Hematopoietic multipotent progenitor cell treated with erythropoietin and hydrocortisone succinate and interleukin-3 and kit ligand, for 17 days (in vitro differentiated cells): ENCODE measurements around the gene LRRC74A.
"Not testable (repeated sequence)": the region's sequence is repeated elsewhere in the genome, so short reads cannot be mapped to it uniquely, and the experiment has no call there.

Experiments used
- DNase-seq: peaks from one replicate; pipeline ENCODE4 v3.0.0-alpha.2; 2015; ENCODE audit warnings: low spot score

The LRRC74A gene

DNA sequence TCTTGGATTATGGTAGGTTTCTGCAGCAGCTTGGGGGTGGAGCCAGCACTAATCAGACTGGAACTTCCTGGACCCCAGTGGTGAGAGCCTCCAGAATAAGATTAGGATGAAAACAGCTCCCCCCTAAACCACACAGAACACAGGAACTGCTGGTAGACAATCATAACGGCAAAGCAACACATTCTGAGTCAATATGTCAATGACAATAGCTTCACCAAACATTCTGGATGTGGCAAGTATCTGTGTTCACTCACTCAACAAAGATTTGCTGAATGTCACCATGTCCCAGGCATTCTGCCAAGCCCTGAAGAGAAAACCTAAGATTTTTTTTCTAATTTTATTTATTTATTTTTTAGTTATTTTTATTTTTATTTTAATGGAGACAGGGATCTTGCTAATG lies 65.2 kb downstream of the LRRC74A start:
- DNase-seq, result no peak

DNA sequence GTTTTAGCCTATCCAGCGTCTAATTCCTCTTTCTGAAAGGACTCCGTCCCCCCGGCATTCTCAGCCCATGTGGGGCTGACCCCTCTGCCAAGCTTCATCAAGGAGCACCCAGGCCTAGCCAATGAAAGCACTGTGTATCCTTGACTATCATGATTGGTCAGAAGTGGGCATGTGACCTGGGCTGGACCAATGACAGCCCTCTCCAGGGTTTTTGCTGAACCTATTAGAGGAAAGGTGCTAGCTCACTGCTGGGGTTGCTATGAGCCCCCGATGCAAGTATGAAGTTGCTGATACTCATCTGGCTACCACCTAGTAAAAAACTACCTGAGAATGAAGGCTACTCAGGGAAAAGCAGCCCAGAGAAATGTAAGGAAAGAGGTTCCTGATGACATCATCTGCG lies 68.1 kb downstream of the LRRC74A start:
- no peak for DNase-seq

DNA sequence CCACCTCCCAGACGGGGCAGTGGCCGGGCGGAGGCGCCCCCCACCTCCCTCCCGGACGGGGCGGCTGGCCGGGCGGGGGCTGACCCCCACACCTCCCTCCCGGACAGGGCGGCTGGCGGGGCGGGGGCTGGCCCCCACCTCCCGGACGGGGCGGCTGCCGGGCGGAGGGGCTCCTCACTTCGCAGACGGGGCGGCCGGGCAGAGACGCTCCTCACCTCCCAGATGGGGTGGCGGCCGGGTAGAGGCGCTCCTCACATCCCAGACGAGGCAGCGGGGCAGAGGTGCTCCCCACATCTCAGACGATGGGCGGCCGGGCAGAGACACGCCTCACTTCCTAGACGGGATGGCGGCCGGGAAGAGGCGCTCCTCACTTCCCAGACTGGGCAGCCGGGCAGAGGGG lies 71.8 kb downstream of the LRRC74A start:
- DNase-seq, result not testable (repeated sequence)

DNA sequence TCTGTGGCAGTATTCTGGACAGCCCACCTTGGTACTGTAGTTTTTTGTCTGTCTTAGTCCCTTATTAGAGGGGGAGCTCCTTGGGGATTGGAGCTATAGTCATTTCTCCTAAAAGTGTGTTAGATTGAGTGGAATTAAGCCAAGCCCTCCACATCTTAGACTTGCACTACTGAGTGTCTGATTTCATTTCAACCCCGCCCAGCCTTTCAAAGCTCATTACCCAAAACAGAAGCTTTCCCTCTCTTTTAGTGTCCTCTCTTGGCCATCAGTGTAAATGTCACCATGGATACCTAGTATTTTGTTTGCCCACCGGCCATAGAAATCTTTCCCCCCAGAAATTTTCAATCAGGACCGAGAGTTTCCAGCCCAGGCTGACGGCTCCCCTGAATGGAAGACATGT lies 74.5 kb downstream of the LRRC74A start:
- DNase-seq, result no peak

DNA sequence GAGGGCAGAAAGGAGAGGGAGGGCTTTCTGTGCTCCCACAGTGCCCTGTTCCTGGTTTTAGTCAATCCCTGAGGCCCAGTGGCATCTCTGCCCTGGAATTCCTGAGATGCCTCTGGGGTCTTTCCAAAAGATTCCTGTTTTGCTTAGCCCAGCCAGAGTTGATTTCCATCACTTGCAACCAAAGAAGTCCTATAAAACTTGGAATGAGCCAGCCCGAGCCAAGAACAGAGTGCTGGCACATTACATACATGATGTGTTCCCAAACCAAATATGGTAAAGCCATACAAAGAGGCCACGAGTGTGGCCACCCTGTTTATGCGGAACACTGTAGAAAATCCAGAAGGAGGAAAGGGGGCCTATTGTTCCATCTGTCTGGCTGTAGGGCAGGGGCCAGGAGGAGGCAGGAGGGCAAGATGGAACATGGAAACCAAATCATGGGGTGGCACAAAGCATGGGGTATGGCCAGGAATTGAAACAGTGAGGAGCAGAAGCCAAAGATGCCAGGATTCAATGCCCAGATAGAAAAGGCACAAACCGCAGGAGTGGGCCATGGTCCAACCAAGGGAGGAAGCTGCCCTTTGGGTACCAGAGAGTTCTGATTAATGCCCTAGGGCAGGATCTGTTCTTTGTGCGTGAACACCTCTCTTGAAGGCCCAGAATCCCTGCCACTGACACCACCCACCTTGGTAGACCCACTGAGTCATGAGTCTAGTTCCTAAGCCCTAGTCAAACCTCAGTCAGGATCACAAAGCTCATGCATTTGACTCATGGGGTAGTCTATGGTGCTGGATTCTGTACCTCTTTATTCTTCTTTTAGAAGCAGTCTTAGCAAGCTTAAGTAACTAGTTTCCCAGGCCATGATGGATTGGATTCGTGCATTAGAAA lies 75.2 kb downstream of the LRRC74A start:
- DNase-seq, result no peak

DNA sequence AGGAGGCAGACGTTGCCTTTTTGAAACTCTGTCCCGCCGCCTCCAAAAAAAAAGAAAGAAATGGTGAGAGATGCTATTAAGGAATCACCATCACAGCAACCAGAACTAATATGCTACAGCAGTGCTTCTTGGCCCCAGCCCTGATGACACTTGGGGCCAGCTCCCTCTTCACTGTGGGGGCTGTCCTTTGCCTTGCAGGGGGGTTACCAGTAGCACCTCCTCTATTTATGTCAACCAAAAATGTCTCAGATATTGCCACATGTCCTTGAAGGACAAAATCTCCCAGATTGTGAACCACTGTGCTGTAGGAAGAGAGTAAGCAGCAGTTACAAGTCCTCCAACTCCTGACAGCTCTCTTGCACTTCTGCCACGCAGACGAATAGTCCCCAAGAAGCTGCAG lies 76.4 kb downstream of the LRRC74A start:
- no peak for DNase-seq

DNA sequence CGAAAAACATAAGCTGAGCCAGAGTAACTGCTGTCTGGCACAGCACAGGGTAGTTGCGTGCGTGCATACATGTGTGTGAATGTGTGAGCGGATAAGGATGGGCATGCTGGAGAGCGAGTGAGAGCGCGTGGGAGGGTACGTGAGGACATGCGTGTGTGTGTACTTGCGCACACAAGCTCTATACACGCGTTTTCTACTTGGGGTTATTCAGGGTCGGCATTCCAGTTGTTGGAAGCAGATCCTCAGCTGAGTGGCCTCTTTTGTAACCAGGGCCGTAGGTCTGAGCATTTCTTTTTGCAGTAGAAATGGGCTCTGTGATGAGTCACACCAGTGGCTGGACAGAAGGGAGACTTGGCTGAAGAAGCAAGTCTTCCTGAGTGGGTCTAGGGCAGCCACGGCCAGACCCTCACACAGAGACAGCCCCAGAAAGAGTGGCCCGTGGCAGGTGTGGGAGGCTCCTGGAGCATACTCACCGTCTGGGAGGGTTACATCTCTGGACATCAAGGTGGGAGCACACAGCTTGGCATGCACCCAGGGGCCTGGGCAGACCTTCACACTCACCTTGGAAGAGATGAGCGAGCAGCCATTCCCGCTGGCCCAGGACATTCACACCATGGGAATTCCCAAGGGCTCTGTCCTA lies 78.0 kb downstream of the LRRC74A start:
- DNase-seq, result no peak

DNA sequence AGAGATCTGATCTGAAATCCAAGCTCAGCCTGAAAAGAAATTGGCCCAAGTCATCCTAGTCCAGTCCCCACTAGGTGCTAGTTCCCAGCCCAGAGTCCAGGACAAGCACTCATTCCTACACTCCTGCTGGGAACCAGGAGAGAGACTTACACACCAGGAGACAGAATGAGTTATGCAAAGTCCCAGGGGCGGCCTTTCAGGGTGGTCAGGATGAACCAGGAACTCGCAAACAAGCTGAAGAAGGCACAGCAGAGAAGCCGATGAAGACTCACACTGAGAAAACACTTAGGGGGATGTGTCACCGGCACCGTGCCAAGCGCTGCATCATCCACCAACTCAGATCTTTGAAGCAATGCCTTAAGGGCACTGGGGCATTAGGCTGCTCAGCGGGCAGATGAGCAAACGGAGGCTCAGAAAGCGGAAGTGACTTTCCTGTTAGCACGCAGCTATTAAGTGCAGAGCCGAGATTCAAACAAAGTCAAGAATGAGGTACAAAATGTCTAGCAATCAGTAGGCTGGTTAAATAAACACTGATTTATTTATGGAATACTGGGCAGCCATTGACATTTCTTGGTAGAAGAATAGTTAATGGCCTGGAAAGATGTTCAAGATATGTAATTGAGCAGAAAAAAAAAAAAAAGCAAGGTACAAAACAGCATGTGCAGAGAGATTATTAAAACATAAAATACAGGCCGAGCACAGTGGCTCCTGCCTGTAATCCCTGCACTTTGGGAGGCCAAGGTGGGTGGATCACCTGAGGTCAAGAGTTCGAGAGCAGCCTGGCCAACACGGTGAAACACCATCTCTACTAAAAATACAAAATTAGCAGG lies 78.7 kb downstream of the LRRC74A start:
- DNase-seq, result no peak

DNA sequence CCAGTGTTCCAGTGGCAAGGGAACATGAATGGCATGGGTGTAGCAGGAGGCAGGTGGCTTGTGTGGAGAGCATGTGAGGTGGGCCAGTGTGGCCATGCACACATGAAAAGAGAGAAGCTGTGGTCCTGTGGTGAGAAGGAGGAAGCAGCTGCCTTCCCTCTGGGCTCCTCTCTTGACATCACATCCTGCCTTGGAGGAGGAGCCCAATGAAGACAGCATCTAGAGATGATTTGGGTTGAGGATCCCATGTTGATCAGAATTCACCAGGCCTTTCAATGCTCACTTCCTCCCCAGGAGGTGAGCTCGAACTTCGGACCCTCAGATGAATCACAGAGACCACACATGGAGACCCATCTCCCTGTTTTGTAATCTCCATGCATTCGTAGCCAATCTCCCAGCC lies 82.6 kb downstream of the LRRC74A start:
- DNase-seq, result no peak

DNA sequence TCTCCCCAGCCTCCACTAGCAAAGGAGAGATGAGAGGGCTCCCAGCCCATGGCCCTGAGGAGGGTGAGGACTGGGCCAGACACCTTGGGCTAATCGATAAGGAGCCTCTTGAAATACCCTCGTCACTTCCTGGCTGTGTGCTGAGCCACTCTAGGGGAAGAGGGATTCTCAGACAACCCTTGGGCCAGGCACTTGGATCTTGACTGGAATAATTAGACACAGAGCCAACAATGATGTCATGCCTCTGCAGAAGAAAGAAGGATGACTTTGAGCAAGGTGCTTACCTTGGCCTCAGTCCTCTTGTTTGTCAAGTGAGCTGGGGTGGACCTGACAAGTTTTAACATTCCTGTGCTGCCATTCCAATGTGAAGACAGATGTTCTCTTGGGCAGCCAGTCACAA lies 83.1 kb downstream of the LRRC74A start:
- DNase-seq, result no peak

DNA sequence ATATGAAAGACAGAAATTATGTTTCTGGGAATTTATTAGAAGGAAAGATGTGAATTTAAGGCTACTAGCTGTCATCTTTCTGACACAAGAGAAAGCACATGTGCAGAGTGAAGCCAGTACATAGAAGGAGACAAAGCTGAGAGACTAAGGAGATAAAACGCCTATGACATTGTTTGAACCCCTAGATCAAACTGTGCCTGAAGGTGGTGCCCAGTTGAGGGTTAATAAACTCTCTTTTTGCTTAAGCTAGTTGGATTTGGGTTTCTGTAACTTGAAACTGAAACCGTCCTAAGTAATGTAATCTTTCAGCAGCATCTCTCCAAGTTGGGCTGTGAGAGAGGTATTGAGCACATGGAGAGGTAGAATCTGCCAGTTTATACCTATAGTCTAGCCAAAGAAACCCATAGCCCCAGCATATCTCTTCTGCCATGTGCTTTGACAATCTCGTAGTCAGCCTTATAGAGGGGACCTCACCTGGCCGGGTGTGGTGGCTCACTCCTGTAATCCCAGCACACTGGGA lies 84.2 kb downstream of the LRRC74A start:
- no peak for DNase-seq

DNA sequence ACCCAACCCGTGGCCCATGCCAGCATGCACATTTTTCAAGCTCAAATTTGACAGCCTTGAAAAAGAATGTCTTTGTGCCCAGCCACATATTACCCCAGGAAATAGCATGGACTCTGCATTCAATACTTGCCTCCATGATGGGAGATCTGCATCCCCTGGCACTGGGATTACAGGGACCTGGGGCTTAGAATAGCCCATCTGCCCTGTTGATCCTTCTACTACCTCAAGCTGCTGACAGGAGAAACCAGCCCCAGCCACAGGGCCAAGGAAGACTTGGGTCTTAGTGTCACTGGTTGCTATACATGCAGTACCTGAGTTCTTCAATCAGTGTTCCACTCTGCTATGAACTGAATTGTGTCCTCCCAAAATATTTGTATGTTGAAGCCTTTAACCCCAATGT lies 85.3 kb downstream of the LRRC74A start:
- DNase-seq, result no peak

DNA sequence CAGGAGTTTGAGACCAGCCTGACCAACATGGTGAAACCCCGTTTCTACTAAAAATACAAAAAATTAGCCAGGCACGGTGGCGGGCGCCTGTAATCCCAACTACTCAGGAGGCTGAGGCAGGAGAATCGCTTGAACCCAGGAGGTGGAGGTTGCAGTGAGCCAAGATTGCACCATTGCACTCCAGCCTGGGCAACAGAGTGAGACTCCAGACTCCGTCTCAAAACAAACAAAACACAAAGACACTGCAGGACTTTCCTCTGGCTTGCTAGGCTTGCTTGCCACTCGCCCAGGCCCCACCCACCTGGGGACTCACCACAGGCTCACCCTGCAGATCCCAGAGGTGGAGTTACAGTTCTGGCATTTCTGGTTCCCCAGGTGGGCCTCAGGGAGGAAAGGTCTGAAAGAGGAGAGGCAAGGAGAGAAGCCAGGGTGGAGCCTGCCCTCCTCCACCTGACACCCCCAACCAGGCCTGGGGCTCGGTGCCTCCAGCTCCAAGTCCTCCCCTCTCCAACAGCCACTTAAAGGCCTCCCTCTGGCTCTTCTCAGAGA lies 88.4 kb downstream of the LRRC74A start:
- DNase-seq, result not testable (repeated sequence)

DNA sequence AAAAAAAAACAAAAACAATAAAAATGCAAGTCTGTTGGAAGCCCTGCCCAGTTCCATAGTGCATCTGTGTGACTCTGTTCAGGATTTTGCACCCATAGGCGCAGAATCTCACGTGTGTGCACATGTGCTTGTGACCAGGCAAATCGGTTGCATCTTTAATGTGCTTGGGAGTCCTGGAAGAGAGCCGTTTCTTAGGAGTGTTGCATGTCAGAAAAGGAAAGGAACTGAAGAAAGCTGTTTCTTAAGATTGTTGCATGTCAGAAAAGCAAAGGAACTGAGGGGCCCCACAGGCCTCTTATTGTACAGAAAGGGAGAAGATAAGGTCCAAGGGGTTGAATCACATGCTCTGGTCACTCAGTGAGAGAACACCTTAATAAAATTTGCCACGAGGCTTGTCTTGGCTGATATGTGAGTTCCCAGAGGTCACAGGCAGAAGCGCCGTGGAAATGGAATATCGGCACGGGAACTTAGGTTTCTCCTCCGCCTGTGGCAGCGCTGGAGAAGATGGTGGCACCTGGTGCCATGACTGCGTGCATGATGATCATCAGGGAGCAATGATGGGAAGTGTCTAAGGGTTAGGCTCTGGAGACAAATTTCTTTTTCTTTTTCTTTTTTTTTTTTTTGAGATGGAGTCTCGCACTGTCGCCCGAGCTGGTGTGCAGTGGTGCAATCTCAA lies 90.0 kb downstream of the LRRC74A start:
- no peak for DNase-seq

DNA sequence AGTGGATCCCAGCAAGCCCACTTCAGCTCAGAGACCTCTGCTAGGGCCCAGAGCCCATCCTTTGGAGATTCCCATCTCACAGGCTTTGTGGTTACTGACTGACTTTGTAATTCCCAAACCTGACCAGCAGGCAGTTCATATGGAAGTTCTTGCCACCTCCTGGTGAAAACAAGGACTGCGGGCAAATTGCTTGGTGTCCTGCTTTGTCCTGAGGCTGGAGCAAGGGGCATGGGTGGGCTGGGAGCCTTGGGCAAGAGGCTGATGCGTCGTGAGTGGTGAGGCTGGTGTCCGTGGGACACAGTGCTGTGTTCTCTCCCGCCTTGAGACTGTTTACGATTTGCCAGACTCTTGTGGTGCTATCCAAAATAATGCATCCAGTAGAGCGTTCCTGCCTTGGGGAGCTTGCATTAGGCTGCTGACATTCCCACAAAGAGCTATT lies 91.0 kb downstream of the LRRC74A start:
- peak; percentile 24 for DNase-seq

DNA sequence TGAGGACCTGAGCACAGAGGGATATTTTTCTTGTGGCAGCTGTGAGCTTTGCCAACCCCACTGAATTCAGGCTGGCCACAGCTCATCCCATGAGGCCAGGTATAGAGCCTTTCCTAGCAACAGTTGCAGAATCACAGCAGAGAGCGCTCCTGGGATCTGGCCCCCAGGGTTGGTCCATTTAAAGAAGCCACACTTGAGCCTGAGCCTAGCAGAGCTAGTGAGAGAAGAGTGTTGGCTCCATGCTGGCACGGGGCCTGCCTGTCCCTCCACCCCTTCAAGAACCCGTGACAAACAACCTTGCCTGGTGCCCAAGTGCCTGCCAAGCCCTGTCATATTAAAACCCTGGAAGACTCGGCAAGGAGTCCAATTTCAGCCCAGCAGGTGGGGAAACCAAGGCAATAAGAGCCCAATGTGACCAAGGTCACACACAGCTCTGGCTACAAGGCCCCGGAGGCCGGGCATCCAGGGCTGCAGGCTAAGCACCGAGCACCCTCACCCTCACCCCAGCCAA lies 91.6 kb downstream of the LRRC74A start:
- no peak for DNase-seq

DNA sequence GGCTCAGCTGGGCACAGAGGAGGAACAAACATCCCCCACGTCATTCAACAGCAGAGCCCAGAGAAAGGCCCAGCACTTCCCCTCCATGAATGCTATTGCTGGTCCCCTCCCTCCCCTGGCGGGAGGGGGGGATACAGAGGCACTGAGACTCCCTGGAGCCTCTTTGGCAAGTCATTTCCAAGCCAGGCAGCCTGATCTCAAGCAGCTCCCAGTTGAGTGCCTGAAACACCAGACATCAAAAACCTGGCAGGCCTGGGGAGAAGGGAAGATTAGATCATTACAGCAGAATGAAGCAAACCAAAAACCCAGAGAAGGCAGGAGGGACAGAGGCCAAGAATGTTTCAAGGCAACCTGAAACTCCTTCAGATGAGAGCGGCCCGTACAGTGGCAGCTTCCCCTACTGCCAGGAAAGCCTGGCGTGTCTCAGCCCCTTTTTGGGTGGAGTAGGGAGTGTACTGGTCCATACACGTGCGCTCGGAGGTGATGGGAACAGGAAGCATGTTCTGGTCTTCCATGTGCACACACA lies 92.1 kb downstream of the LRRC74A start:
- no peak for DNase-seq

DNA sequence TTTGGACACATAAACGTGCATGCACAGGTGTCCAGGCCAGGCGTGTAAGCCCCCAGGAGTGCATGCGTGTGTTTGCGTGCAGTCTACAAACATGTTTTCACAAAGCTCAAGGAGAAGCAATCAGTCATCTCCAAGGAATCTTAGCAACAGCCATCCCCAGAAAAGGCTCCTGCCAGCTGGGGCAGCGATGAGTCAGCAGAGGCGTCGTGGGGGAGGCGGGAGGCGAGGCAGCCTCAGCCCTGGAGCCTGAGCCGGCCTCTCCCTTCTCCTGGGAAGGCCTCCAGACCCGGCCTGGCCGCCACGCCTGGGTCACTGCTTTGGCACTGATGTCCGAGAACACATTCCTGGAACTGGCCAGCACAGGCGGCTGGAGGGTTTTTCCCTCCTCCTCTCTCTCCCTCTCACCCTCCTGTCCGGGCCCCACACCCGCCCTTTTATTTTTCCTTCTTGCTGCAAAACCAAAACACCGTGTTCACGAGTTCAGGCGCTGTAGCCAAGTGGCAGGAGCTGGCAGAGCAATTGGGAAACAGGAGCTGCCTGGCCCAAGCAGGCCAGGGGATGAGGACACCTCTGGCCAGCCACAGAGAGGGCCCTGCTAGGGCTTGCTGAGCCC lies 92.7 kb downstream of the LRRC74A start:
- DNase-seq, result peak; percentile 52
